GM10266 (cell line): ENCODE data around the gene NKD1.

Experiments
- DNase-seq: peaks from one replicate; pipeline ENCODE4 v3.0.0; 2012; ENCODE audit errors: extremely low spot score
- CTCF ChIP-seq: IDR thresholded peaks from 2 replicates; pipeline ENCODE4 v1.5.1; 2012; ENCODE audit warnings: mild to moderate bottlenecking, low read depth; ENCODE audit not compliant: control insufficient read depth, insufficient read depth; ENCODE audit errors: missing control alignments

NKD1 gene

GRCh38 chr16:50695017-50696000 is 147.1 kb downstream of the NKD1 start:
- no peak for DNase-seq
- TF ChIP-seq CTCF, result no peak

- TF ChIP-seq CTCF, result no peak
- DNase-seq, result peak; percentile 56
Observed at GRCh38 chr16:50696126-50696525, 147.9 kb downstream of the NKD1 start.

- DNase-seq, result peak; percentile 92
- no peak for TF ChIP-seq CTCF
Observed at GRCh38 chr16:50696575-50697420, 148.6 kb downstream of the NKD1 start.

GRCh38 chr16:50697421-50697715 is 149.2 kb downstream of the NKD1 start:
- TF ChIP-seq CTCF, result no peak
- DNase-seq, result no peak

GRCh38 chr16:50697881-50698767 is 149.9 kb downstream of the NKD1 start:
- DNase-seq, result peak; percentile 80
- TF ChIP-seq CTCF, result no peak
